Hematopoietic multipotent progenitor cell treated with erythropoietin and hydrocortisone succinate and interleukin-3 and kit ligand, for 4 days (in vitro differentiated cells): ENCODE data around the gene ACAA2.

Source experiments
- DNase-seq: peaks from one replicate; pipeline ENCODE4 v3.0.0-alpha.2; 2015

Gene ACAA2

DNA sequence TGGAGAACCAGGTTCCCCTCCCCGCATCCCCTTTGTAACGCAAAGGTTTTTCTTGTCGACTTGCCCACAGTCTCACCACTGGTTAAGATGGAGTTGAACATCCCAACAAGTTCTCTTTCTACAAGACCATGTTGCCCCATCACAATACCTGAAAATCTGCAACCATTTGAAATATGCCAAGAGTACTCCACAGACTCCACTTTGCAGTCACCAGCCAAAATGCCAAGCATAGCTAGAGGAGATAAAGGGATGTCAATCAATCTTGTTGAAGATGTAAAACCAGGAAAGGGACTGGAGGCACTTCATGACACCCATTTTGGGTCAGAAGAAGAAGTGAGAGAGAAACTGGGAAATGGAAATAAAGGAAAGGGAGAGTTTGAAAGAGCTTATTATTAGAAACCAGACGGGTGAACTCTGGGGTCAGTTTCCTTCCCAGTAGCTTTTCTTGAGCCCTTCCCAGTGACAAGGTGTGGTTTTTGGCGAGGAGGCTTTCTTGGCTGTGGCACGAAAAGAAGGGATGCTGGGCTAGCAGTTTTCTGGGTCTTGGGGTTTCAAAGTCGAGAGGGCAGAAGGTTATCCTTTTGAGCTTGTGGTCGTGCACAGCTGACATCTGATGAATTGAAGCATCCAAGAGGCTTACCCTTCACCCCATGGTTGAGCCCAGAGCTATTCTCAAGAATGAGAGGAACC lies 79.3 kb downstream of the ACAA2 start:
- DNase-seq: no peak

DNA sequence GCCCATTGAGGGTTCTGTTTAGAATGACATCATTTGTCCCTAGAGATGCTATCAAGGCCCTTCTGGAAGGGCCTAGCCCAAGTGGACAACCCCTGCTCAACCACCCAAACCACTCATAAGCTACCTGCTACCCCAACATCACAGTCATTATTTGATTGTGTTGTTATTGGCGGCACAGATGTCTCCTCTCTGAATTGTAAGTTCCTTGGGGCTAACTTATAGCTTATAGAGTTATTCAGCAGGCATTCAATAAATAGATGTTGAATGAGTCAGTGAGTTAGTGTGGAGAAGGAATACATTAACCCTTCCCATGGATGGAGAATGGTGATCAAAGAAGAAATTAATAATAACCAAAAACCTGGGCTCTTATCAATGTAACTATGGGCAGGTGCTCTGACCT lies 80.0 kb downstream of the ACAA2 start:
- DNase-seq: no peak
